ENCODE measurements around the gene SYT17.
"Not testable (repeated sequence)": the region's sequence is repeated elsewhere in the genome, so short reads cannot be mapped to it uniquely, and the experiment has no call there.

SYT17 gene

DNA sequence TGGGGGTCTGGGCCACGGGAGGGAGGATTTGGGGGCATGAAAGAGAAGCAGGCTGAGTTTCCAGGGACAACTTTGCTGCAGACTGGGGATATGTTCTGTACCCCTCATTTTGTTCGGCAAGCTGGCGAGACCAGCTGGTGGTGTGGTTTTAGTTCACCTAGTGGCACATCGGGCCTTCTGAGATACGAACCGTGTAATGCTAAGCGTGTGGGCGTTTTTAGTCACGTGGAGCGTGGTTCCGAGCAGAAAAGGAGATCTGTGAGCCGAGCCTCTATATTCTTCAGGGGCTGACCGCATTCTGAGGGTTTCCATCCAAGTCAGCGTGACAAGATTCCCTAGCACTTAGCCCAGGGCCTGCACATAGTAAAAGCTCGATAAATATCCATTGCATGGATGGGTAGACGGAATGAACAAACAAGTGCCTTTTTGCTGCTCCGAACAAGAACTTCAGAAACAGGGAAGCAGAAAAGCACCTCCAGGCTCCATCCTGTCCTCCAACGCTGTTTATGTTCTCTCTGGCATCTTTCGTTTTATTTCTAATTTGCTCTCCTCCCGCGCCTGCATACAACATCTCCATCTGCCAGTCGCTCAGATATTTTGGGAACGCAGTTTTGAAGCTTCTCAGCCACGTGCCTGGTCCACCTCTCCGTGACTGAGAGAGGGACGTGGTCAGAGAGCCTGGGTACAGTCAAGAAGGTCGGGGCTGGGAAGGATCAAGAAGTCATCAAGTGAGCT is 5.8 kb downstream of the SYT17 start:
- no peak for DNase-seq (ENCODE audit: low read depth)

DNA sequence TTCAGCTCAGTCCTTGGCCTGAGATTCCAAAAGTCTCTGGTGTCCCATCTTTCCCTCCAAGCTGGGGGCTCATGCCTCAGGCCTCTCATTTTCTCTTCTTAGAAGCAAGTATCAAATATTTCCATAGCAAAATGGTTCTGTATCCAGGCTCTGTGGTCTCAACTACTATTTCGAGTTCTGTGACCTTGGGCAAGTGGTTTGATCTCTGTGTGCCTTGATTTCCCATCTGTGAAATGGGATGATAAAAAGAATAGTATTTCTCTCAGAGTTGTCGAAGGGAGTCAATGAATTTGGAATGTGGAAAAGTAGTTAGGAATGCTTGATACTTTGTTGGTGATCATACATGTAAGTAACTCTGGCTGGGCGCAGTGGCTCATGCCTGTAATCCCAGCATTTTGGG is 6.4 kb downstream of the SYT17 start:
- no peak for DNase-seq (ENCODE audit: low read depth)

DNA sequence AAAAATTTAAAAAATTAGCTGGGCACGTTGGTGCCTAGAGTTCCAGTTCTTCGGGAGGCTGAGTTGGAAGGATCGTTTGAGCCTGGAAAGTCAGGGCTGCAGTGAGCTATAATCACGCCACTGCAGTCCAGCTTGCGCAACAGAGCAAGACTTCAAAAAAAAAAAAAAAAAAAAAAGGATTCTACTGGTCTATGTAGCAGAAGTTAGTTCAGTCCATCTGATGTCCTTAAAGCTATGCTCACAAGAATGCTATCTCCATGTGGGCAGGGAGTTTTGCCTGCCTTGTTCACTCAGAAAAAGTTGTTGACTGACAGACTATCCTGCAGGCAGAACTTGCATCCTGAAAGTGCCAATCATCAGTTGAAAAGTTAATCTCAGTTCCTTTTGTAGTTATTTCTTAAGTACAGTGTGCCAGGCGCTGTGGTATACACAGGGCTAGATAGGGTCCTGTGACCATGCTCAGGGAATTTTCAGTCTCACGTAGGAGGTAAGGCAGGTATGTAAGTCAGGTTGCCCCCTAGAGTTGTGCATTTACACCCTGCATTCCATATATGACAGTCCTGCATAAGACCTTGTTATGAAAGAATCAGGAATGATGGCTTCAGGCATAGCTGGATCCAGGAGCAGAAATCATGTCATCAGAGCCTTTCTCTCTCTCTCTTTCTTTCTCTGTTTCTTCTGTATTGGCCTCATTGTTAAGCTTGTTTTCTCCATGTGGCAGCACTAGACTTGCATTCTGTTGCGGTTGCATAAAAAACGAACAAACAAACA is 7.6 kb downstream of the SYT17 start:
- no peak for DNase-seq (ENCODE audit: low read depth)

DNA sequence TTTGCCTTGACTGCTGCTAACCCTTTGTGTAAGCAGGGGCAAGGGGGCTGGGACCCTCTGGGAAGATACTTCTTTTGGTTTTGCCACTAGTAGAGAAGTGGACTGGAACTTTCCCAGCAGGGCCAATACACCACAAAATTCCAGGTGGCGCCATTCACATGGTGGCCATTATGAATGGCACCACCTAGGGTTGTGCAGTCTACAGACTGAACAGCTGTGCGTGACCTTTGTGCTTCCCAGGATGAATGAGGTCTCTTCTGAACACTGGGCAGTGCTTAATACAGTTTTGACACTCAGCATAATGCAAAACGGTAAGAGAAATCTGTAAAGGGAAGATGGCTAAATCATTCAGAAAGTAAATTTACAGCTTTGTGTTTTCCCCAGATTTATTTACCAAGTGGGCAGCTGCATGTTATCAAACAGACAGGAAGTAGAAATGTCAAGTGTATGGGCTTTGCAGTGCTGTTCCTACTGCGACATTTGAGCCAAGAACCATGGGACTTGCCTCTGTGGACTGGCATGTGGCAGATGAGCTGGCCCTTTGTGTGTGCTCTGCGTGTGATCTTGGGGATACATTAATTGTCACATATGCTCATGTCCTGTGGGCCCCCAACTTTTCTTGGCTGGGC is 9.2 kb downstream of the SYT17 start:
- no peak for DNase-seq (ENCODE audit: low read depth)

DNA sequence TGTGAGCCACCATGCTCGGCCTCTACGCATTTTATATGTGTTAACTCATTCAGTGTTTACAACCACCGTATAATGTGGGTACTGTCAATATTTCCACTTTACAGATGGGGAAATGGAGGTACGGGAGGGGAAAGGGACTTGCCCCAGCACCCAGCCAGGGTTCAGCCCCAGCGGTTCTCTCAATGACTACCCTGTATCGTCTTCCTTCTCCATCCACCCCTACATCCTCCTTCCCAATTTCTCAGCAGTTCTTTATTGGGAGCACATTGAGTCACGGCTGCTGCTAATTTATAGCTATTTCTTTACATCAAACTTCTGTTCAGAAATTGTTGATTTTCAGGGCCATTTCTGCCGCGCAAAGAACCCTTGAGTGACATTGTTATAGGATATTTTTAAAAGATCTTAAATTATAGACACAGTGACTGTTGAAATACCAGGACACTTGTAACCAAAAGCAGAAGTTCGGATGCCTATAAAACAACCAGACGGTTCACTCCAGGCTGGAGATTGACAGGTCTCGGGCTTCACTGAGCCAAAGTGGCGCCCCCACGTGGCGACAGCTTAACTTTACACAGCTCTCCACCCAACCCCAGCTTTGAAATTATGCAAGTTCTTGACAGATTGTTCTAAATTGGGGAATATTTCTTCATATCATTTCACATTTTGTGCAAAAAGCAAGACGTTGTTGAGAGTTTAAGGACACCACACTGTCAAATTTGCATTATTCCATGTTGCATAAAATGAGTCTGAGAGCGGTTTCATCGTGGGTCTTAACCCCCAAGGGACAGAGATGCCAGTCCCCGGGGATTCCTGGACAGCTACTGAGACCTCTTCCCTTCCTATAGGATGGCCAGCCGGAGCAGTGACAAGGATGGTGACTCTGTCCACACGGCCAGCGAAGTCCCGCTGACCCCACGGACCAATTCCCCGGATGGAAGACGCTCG is 11.8 kb downstream of the SYT17 start:
- DNase-seq (ENCODE audit: low read depth): no peak

DNA sequence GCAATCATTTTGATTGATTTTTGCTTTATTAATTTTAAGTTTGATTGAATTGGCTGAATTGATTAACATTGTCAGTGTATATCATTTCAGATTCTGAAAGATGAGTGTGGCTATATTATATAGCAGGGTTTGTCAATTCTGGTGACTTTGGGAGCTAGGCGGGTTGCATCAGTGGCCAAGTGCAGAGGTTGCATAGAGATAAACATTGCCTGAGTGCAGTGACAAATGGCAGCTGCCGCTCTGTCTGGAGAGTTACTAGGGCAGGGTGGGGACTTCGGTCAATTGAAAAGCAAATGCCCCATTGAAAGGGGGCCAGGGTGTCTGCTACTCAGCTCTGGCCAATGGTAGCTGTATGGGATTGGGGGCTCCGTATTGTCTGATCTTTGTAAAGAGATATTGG is 12.7 kb downstream of the SYT17 start:
- no peak for DNase-seq (ENCODE audit: low read depth)

DNA sequence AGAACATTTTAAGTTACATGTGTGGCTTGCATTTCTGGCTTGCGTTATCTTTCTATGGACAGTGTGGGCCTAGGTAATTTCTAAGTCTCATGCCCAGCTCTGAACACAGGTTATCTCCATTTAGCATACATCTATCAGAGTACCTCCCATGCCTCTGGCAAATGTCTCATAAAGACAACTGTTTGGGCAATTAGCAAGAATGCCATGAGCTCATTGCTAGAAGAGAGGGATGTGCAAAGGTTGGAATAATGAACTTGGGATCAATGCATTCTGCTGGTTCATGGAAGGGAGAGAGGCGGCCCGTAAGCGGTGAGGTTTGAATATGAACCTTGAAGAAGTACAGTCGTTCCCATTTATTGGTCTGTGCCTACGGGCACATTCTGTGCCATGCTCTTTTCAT is 14.4 kb downstream of the SYT17 start:
- no peak for DNase-seq (ENCODE audit: low read depth)

DNA sequence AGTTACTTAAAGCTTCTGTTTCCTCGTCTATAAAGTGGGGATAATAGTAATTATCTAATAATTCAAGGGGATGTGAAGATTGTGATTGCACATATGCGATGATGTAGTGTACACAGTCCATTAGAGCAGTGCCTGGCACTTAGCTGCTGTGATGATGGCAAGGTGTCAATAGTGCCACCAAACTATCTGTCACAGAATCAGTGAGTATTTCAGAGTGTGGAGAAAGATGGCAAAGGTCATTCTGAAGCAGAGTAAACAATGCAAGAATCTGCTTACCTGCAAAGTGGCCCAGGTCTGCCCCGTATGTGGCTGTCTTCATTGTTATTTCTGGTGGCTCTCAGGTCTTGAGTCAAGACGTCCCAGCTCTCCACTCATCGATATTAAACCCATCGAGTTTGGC is 15.1 kb downstream of the SYT17 start:
- no peak for DNase-seq (ENCODE audit: low read depth)

DNA sequence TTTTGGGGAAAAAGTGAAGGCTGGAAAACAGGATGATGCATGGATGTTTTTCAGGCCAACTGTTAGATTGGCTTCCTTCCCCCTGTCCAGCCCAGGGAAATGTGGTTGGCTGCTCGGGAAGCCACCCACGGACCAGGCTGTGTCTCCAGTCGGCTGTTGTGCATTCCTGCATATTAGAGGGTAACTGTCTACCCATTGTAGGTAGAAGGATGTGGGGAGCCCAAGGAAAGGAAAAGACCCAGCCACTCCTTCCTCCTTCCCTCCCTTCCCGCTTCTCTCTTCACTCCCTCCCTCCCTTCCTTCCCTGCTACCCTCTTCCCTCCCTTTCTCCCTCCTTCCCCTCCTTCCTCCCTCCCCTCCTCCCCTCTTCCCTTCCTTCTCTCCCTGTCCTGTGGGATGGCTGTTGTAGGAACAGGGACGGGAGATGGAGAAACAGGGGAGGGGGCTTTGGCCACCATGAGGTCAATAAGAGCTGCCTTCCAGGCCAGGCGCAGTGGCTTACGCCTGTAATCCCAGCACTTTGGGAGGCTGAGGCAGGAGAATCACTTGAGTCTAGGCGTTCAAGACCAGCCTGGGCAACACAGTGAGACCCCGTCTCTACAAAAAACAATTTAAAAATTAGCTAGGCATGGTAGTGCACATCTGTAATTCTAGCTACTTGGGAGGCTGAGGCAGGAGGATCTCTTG is 16.9 kb downstream of the SYT17 start:
- no peak for DNase-seq (ENCODE audit: low read depth)

DNA sequence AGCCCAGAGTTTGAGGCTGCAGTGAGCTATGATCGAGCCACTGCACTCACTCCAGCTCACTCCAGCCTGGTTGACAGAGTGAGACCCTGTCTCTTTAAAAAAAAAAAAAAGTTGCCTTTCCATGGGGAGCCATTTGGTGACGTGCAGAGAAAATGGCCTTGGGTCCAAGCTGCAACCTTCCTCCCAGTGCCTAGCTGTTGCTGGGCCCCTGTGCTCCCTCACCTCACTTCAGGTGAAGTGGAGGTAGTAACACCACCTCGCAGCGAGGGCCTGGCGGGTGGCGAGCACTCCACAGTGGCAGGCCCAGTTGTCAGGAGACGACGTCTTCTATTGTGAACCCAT is 17.4 kb downstream of the SYT17 start:
- DNase-seq (ENCODE audit: low read depth): no peak

DNA sequence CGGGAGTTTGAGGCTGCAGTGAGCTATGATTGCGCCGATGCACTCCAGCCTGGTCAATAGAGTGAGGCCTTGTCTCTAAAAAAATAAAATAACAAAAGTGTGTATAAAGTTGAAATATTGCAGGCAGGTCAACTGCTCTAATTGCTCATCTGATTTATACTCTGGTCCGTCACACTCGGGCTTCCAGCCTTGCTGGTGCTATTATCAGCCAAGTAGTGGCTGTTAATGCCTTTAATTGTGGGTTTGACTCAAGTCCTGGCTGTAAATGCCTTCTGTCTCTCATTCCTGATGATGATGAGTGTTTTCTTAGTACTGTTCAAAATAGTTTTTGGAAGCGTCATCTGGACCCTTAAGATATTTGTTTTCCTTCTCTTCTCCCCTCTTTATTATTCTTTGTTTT is 18.4 kb downstream of the SYT17 start:
- no peak for DNase-seq (ENCODE audit: low read depth)

DNA sequence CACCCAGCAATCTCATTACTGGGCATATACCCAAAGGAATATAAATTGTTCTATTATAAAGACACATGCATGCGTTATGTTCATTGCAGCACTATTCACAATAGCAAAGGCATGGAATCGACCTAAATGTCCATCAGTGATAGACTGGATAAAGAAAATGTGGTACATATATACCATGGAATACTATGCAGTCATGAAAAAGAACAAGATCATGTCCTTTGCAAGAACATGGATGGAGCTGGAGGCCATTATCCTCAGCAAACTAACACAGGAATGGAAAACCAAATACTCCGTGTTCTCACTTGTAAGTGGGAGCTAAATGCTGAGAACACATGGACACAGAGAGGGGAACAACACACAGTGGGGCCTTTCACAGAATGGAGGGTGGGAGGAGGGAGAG is 19.9 kb downstream of the SYT17 start:
- DNase-seq (ENCODE audit: low read depth): not testable (repeated sequence)

DNA sequence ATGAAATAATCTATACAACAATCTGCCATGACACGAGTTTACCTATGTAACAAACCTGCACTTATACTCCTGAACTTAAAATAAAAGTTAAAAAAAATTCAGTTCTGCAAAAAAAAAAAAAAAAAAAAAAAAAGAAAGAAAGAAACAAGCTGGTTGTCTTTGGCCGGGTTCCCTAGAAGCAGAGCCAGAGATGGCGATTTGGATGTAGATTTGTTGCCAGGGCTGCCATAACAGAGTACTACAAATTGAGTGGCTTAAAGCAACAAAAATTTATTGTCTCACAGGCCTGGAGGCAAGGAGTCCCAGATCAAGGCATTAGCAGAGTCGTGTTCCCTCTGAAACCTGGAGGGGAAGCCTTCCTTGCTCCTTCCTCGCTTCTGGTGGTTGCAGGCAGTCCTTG is 20.4 kb downstream of the SYT17 start:
- DNase-seq (ENCODE audit: low read depth): no peak

DNA sequence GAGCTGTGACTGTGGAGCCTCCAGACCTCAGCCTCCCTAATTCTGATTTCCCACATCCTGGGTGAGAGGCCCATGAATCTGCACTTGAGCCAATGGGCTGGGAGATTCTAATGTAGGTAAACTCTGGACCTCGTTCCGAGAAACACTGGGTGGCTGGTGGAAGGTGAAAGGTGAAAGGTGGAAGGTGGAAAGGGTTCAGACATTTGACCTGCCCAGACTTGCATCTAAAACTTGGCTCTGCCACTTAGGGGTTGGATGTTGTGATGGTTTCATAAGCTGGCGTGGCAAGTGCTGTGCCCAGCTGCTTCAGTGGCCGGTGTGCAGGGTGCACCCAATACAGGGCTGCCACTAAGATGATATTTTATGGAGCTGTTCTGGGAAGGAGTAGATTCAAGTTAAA is 24.8 kb downstream of the SYT17 start:
- DNase-seq (ENCODE audit: low read depth): no peak

DNA sequence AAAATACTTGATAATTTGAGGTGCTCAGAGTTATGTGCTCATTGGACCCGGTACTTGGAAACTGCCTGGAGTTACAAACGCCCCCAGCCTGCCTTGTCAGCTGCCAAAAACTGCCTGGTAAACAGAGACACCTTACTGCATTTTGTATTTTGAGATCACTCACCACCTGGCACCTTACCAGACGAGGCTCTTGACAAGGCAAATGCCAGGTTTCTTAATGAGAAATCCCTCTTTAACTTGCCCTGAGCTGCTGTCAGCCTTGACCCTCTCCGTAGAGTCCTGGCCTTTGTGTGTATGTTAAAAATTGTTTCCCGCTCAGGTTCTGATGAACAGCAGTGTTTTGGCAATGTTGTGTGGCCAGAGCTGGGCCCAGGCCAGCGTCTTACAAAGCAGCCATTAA is 28.8 kb downstream of the SYT17 start:
- no peak for DNase-seq (ENCODE audit: low read depth)

DNA sequence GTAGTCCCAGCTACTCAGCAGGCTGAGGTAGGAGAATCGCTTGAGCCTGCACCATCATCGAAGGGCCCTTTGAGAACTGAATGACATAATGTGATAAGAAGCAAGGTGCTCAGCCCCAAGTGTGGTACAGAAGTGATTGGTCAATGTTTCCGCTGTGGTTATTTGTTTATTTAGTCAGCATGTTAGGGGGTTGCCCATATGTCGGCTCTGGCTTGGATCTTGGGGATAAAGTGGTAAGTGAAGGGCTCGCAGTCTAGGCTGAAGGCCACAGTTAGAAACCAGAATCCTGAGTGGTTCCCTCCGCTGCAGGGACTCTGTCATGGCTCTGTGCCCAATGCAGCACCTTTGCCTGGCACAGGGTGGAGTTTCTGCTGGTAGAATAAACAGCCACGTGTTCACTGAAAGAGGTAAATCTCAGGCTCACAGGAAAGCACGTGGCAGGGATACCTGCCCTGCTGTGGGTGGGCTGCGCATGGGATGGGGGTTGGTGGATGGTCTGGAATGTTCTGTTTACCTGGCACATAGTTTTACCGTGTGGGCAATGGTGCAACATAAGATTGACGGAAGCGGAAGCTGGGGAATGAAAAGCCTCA is 35.4 kb downstream of the SYT17 start:
- DNase-seq (ENCODE audit: low read depth): no peak

DNA sequence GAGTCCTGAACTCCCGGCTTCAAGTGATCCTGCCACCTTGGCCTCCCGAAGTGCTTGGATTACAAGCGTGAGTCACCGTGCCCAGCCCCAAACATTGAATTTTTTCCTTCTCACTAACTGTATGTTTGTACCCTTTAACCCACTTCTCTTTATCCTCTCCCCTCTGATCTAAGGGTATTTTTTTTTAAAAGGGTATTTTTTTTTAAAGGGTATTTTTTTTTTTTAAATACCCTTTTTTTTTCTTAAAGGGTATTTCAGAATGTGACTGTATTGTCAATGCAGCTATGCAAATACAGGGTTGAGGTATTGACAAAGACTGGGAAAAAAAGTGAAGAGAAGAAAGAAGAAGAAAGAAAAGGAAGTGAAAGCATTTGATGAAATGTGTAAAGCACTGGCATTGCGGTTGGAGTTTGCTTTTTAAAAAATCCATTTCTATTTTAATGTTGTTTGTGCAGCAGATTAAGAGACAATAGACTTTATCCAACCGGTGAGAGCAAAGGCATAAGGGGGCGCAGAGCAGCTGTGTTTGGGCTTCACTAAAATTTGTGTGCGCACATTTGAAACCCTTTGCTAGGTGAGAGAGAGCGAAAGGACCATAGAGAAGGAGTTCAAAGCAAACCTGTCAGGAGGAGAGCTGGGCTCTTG is 42.4 kb downstream of the SYT17 start:
- DNase-seq (ENCODE audit: low read depth): no peak

DNA sequence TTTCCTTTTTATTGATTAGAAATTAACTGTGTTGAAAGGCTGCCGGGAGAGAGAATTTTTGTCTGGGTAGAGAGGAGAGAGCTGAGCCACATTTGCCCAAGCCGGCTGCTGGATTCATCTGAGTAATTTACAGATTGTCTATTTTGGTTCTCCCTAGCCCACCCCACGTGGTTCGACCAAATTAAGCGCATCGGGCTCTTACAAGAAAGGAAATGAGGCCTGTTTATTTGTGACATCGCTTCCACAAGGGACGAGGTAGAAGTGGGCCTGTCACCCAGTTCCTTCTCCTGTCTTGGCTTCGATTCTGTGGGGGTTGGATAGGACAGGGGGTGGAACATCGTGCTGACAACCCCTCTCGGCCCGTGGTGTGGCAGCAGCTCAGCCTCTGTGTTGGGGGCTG is 42.9 kb downstream of the SYT17 start:
- no peak for DNase-seq (ENCODE audit: low read depth)

DNA sequence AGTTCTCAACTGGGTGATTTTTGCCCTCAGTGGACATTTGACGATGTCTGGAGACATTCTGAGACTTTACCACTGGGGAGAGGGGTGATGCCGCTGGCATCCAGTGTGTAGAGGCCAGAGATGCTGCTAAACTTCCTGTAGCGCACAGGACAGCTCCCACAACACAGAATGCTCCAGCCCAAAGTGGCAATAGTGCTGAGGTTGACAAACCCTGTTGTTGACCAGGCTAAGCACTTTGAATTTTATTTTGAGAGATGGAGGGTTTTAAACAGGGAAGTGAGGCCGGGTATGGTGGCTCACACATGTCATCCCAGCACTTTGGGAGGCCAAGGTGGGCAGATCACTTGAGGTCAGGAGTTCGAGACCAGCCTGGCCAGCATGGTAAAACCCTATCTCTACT is 44.0 kb downstream of the SYT17 start:
- DNase-seq (ENCODE audit: low read depth): no peak

DNA sequence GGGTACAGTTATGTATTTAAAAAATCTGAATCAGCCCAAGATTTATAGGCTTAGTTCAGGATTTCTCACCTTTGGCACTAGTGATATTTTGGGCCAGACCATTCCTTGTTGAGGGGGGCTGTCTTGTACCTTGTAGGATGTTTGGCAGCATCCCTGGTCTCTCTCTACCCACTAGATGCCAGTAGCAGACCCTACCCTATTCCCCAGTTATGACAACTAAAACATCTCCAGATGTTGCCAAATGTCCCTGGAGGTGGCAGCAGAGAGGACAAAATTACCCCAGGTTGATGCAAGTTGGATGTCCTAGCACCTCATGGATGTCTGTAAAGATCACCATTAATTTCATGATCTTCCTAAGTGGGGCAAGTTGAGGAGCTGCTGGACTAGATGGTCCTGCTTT is 45.8 kb downstream of the SYT17 start:
- no peak for DNase-seq (ENCODE audit: low read depth)

DNA sequence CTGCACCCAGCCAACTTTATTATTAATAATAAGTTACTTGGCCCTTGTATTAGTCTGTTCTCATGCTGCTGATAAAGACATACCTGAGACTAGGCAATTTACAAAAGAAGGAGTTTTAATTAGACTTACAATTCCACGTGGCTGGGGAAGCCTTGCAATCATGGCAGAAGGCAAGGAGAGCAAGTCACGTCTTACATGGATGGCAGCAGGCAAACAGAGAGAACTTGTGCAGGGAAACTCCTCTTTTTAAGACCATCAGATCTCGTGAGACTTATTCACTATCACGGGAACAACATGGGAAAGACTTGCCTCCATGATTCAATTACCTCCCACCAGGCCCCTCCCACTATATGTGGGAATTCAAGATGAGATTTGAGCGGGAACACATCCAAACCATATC is 47.7 kb downstream of the SYT17 start:
- DNase-seq (ENCODE audit: low read depth): no peak

Measured in stimulated activated CD8-positive, alpha-beta memory T cell treated with anti-CD3 and anti-CD28 coated beads, Interleukin-15, amount 100 ng/mL, for 1 hour (primary cell).